Measurements from ENCODE around the gene CCDC188.

Gene CCDC188

DNA sequence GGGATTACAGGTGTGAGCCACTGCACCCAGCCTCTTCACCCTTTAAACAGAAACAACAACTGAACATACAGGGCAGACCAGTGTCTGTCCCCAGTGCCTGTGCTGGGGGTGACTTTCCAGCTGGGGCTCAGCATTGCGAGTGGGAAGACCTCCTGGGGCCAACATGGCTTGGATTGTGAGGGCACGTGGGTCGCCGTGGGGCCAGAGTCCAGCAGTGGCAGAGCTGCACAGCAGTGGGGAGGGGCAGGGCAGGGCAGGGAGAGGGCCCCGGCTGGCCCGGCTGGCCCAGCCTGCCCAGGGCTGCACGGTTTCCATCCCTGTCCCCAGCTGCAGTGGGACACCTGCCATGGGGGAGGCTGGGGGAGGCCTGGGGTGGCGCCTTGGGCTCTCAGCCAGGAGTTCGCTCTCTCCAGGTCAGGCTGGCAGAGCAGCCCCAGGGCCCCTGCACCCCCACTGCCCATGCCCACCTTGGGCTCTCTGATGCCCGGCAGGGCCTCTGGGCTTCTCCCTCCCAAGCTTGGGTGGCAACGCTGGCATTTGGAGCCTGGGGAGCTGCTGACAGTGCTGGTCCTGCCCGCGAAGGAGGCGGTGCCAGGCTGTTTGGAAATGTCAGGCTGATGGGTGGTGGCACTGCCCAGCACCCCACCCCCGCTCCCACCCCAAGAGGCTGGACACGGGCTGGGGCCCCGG lies 30.5 kb upstream of the CCDC188 start:
- H3K4me3 ChIP-seq: no peak overlapping the region
- no peak overlapping the region for H3K9ac ChIP-seq (ENCODE audit: insufficient read length)
- no peaks in the 10 kb centered on the region for H3K36me3 ChIP-seq (ENCODE audit: insufficient read depth, low read length)
- no peak overlapping the region for H3K27ac ChIP-seq
- no peaks in the 10 kb centered on the region for H3K9me3 ChIP-seq (ENCODE audit: low read depth, low read length)
- no peak for DNase-seq (ENCODE audit: low read depth, low spot score)
- TF ChIP-seq FOXP2 (optimal IDR thresholded peaks at IDR 0.05; ENCODE audit: control extremely low read depth, extremely low read length, insufficient read depth) (no peak), POLR2AphosphoS5 (IDR thresholded peaks at IDR 0.05; ENCODE audit: borderline replicate concordance, low read depth, low read length) (no peak), EZH2 (IDR thresholded peaks at IDR 0.05) (no peak)

DNA sequence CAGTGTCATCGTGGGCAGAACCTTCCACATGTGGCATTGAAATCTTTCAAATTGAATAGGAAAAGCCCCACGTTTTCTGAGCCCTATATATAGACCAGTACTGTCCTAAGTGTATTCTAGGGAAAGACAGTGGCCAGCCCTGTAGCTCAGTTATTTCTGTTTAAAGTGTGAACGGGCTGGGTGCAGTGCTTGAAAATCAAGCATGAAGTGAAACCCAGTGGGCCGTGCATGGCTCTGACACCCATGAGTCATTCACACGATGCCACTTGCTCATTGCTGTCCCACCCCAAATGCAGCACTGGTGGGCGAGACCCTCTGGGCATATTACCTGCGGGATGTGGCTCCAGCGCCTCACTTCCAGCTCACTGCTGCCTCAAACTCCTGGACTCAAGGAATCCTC lies 29.8 kb upstream of the CCDC188 start:
- Histone ChIP-seq H3K27ac (no peak overlapping the region), H3K9me3 (ENCODE audit: low read depth, low read length) (no peaks in the 10 kb centered on the region), H3K36me3 (ENCODE audit: insufficient read depth, low read length) (no peaks in the 10 kb centered on the region), H3K9ac (ENCODE audit: insufficient read length) (no peak overlapping the region), H3K4me3 (no peak overlapping the region)
- DNase-seq (ENCODE audit: low read depth, low spot score): no peak
- no peak for TF ChIP-seq FOXP2 (optimal IDR thresholded peaks at IDR 0.05; ENCODE audit: control extremely low read depth, extremely low read length, insufficient read depth)
- no peak for TF ChIP-seq EZH2 (IDR thresholded peaks at IDR 0.05)
- TF ChIP-seq POLR2AphosphoS5 (IDR thresholded peaks at IDR 0.05; ENCODE audit: borderline replicate concordance, low read depth, low read length): no peak

DNA sequence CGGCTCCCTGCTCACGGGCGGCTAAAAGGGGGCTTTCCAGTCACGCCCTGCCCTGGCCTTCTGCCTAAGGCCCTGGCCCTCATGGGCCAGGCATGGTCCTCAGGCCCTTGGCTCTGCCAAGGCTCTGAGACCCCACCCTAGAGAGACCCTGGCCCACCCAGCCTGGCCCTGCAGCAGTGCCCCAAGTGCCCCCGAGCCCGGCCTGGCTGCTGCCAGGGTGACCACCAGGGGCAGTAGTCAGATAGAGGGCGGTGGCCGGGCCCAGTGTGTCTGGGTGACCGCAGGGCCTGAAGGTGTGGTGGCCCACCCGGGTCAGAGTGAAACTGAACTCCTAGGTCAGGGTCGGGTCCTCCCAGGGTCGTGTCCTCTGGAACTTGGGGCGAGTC lies 29.4 kb upstream of the CCDC188 start:
- Histone ChIP-seq H3K9ac (ENCODE audit: insufficient read length) (no peak overlapping the region), H3K9me3 (ENCODE audit: low read depth, low read length) (no peaks in the 10 kb centered on the region), H3K4me3 (no peak overlapping the region), H3K36me3 (ENCODE audit: insufficient read depth, low read length) (no peaks in the 10 kb centered on the region), H3K27ac (no peak overlapping the region)
- DNase-seq (ENCODE audit: low read depth, low spot score): no peak
- TF ChIP-seq FOXP2 (optimal IDR thresholded peaks at IDR 0.05; ENCODE audit: control extremely low read depth, extremely low read length, insufficient read depth): no peak
- TF ChIP-seq EZH2 (IDR thresholded peaks at IDR 0.05): no peak
- TF ChIP-seq POLR2AphosphoS5 (IDR thresholded peaks at IDR 0.05; ENCODE audit: borderline replicate concordance, low read depth, low read length): no peak

DNA sequence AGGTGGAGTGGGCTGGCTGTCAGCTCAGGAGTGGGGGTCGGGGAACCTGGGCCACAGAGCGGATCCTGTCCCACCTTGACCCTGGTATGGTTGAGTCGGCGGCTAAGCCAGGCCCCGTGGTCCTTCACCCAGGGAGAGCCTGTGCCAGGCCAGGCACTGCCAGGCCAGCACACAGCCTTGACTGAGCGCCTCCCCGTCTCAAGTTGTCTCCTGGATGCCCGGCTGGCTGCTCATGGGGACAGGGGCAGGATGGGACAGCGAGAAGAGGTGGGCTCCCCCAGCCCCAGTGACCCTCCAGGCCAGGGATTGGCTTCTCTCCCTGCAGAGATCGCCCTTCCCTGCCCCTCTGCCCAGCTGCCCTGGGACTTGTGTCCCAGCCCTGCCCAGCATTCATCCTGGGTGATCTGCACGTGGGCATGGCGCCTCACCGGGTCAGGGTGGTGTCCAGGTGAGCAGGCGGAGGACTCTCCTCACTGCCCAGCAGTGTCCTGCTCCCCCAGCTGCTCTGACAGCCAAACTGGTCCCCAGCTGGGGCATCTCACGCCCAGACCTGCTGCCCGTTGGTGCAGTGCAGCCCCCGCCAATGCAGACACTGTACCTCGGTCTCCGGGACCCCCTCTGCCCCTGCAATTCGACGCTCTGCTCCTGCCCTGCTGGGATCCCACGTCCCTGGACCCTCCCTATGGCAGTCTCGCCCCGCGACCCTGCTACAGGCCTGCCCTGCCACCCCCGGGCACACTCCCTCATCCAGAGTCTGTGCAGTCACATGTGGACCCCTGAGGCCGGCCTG lies 28.8 kb upstream of the CCDC188 start:
- H3K9ac ChIP-seq (ENCODE audit: insufficient read length): no peak overlapping the region
- DNase-seq (ENCODE audit: low read depth, low spot score): no peak

DNA sequence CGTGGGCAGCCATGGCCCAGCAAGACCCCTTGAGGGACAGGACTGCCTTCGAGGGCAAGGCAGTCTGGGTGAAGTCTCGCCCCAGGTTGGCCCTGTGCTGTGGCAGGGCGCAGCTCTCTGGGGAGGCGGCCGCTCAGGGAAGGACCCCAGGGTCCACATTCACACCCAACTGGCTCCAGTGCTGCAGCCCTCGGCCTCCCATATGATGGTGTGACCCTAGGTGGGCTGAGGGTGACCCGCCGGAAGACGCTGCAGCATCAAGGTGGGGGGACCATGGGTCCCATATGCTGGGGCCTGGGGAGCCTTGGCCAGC lies 28.0 kb upstream of the CCDC188 start:
- H3K9me3 ChIP-seq (ENCODE audit: low read depth, low read length): no peaks in the 10 kb centered on the region
- no peak overlapping the region for H3K9ac ChIP-seq (ENCODE audit: insufficient read length)
- no peak overlapping the region for H3K4me3 ChIP-seq
- H3K27ac ChIP-seq: no peak overlapping the region
- no peak for TF ChIP-seq POLR2AphosphoS5 (IDR thresholded peaks at IDR 0.05; ENCODE audit: borderline replicate concordance, low read depth, low read length)
- no peak for TF ChIP-seq FOXP2 (optimal IDR thresholded peaks at IDR 0.05; ENCODE audit: control extremely low read depth, extremely low read length, insufficient read depth)
- no peak for TF ChIP-seq EZH2 (IDR thresholded peaks at IDR 0.05)
- H3K36me3 ChIP-seq (ENCODE audit: insufficient read depth, low read length): no peaks in the 10 kb centered on the region
- no peak for DNase-seq (ENCODE audit: low read depth, low spot score)

More for the DNA sequence above, 28.8 kb upstream of the CCDC188 start:
- no peaks in the 10 kb centered on the region for H3K36me3 ChIP-seq (ENCODE audit: insufficient read depth, low read length)
- H3K27ac ChIP-seq: no peak overlapping the region
- TF ChIP-seq EZH2 (IDR thresholded peaks at IDR 0.05) (no peak), FOXP2 (optimal IDR thresholded peaks at IDR 0.05; ENCODE audit: control extremely low read depth, extremely low read length, insufficient read depth) (no peak), POLR2AphosphoS5 (IDR thresholded peaks at IDR 0.05; ENCODE audit: borderline replicate concordance, low read depth, low read length) (no peak)
- no peaks in the 10 kb centered on the region for H3K9me3 ChIP-seq (ENCODE audit: low read depth, low read length)
- no peak overlapping the region for H3K4me3 ChIP-seq

DNA sequence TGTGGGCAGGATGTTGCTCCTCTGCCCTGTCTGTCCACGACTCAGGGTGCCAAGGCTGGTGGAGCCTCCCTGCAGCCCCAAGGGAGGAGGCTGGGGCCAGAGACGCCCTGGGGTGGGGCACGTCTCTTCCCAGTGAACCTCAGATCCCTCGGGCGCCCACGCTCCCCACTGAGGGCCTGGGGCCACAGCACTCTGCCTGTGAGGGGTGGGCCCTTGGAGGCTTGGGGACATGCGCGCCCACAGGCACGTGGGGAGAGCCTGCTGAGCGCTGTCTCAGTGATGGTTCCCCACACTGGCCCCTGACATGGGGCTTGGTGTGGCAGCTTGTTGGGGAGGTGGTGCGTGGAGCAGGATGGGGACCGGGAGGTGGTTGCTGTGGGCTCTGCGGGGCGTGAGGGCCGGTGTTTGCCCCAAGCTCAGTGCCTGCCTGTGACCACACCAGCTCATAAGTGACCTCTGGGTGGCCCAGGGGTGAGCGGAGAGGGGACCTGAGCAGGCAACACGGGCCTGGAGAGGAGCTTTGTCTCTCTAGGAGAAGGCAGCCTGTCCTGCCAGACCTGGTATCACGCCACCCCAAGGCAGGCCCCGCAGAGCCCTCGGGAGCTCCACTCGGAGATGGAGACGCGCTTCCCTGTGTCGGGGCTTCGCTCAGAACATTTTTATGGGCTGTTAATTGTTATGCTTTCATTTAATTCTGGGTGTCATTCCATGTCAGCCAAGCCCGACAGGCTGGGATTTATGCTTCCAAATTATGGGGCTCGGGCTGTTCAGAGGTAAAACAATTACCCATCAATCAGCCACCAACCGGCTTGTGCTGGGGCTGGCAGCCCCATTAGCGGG lies 27.4 kb upstream of the CCDC188 start:
- Histone ChIP-seq H3K9me3 (ENCODE audit: low read depth, low read length) (no peaks in the 10 kb centered on the region), H3K9ac (ENCODE audit: insufficient read length) (no peak overlapping the region), H3K36me3 (ENCODE audit: insufficient read depth, low read length) (no peaks in the 10 kb centered on the region), H3K27ac (no peak overlapping the region), H3K4me3 (no peak overlapping the region)
- TF ChIP-seq FOXP2 (optimal IDR thresholded peaks at IDR 0.05; ENCODE audit: control extremely low read depth, extremely low read length, insufficient read depth) (no peak), POLR2AphosphoS5 (IDR thresholded peaks at IDR 0.05; ENCODE audit: borderline replicate concordance, low read depth, low read length) (no peak), EZH2 (IDR thresholded peaks at IDR 0.05) (no peak)
- no peak for DNase-seq (ENCODE audit: low read depth, low spot score)

DNA sequence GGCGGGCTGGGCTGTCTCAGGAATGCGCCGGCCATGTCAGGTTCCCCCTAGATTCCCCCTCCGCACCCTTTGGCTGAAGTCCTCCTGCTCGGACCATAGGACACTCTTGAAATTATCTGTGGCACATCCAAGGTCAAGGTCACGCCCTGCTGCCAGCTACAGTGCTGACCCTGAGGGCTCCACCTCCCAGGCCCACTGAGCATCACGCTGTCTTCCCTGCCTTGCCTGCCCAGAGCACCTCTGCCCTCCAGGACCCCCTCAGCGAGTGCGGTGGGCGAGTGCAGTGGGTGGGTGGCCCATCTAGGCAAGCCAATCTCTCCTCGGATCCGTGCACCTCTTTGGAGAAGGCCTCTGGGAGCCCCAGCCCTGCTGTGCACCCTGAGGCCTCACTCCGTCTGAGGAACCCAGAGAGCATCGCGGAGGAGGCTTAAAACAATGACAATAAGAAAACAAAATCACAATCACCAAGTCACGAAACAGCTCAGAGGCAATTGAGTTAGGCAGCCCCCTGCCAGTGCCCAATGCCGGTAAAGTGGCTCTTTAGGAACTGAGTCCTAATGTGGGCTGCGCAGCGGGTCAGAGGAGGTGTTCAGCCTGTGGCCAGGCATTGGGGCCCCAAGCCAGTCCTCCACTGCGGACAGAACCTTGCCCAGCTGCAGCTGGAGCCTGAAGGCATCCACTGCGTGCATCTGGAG lies 26.5 kb upstream of the CCDC188 start:
- H3K27ac ChIP-seq: no peak overlapping the region
- no peak for TF ChIP-seq FOXP2 (optimal IDR thresholded peaks at IDR 0.05; ENCODE audit: control extremely low read depth, extremely low read length, insufficient read depth)
- TF ChIP-seq EZH2 (IDR thresholded peaks at IDR 0.05): no peak
- TF ChIP-seq POLR2AphosphoS5 (IDR thresholded peaks at IDR 0.05; ENCODE audit: borderline replicate concordance, low read depth, low read length): no peak
- no peaks in the 10 kb centered on the region for H3K36me3 ChIP-seq (ENCODE audit: insufficient read depth, low read length)
- DNase-seq (ENCODE audit: low read depth, low spot score): no peak
- H3K9ac ChIP-seq (ENCODE audit: insufficient read length): no peak overlapping the region
- H3K9me3 ChIP-seq (ENCODE audit: low read depth, low read length): no peaks in the 10 kb centered on the region
- no peak overlapping the region for H3K4me3 ChIP-seq
